ENCODE data around the gene QTRT2. TPM values are rescaled to one million over a fixed set of nuclear protein-coding genes. Genes with fewer than 3 reads are reported as not detected.
A peak's percentile ranks its signal among the peaks of the same experiment; 100 is the strongest.

QTRT2 gene
- 16.4 TPM for total RNA-seq

DNA sequence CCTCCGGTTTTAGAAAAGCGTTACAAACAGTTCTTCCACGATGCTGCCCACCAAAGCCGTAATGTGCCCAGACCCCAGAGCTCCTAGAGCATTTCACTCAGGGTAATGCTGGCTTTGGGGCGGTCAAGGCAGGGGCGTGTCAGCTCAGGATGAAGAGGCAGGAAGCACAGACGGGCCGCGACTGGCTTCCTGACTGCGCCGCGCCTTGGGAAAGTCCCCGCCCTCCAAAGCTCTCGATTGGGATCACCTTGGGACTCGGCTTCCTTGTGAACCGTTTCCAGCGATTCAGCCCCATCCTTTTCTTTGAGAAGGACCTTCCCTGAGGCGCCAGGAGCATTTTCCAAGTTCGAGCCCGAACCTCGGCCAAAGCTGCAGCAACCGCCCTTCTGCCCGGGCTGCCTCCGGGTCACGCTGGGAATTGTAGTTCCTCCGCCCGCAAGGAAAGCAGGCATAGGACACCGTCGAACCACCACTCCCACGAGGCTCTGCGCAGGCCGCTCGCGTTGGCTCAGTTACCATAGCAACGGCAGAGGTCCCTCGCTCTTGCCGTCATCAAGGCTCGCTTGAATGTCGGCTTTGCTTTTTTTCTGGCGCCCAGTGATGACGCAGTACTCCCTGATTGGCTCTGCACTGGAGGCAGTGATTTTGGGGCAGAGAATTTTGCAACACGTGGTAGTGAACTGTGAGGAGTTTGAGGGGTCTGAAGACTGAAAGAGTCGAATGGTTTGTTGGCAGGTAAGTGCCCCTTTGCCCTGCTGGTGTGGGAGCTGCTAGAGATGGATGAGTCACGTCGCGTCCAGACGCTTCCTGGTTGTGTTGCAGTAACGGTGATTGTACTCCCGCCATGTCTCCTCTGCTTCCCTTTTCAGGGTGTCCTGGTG lies at the start of gene QTRT2, which contains the start of gene CCDC191:
QTRT2 (plus strand) TSS at position 608 of the 881 bp plus-strand sequence. CDS start 8,521 bp downstream, outside the sequence.
CCDC191 (minus strand) TSS at position 397 of the 881 bp plus-strand sequence; CDS start at position 337, 60 bp downstream.
- peak; percentile 100 for DNase-seq (ENCODE audit: low spot score)

DNA sequence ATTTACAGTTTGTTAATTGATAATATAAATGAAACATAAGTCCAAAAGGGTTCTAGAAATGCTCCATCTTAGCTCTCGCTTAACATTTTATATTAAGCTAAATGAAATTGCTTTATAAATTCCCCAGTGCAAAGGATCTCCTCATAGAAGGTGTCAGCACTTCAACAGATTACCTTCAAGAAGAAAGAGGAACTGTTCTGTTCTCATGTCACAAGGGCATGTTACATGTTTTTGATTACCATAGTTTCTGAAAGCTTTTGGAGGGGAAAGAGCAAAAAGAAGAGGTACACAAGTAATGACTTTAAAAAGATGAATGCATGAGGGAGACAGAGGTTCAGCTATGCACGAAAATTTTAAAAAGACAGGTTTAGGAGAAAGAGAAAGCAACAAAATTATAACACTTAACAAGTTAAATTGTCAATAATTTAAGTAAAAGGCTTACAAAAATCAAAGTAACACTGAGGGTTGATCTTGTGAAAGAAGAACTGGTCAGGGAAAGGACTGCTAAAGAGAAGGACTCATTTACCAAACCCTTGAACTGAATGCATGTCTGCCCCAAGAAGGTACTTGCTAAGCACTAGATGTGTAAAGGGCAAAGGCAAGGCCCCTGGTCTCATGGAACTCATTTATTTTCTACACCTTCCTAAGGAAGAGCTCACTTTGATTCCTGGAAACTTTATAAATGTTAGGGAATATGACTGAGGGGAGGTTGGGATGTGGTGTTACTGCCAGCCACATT lies 45.3 kb upstream of the QTRT2 start:
- DNase-seq (ENCODE audit: low spot score): no peak

DNA sequence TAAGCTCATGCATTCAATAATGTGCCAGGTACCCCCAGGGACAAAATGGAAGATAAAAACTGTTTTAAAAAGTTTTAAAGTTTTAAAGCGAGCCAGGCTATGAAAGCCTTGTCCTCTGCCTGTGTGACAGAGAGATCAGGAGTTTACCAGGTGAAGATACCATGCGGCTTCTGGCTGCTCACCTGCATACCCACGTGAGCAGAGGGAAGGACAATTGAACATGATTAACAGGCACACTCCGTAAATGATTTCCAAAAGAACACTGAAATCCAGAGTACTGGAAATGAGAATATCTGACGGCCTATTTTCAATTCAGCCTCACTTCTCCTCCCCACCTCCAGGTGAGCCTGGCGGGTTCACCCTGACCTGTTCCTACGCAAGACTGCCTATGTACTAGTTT lies 42.3 kb upstream of the QTRT2 start:
- peak; percentile 37 for DNase-seq (ENCODE audit: low spot score)

DNA sequence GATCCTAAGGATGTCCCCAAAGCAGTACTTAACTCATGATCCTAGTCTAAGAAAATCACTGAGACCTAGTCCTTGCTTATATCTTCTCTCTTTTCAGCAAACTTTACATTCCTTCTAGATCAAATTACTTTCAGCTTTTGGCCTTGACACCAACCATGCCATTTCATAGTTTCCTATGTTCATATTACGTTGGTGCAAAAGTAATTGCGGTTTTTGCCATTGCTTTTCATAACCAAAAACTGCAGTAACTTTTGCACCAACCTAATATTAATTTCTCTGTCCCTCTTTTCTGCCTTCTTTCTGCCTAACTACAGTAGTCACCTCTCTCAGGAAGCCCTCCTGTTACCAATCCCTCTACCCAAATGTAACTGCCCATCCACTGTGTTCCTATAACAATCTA lies 37.1 kb upstream of the QTRT2 start:
- no peak for DNase-seq (ENCODE audit: low spot score)

DNA sequence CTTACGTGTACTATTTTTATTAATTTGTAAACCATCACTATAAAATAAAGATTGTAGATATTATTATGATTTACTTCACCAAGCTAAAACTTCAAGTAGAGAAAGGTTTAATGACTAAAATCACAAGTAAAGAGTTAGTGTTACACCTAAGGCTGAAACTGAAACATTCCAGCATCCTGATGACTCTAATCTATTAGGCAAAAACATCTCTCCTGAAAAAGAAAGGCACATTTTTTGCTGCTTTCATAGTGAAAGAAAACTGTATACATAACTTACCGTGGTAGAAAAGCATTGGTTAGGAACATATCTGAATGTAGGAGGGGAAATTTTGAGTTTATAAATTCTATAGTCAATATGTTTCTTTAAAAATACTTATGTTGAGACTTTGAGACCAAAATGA lies 35.6 kb upstream of the QTRT2 start:
- no peak for DNase-seq (ENCODE audit: low spot score)

DNA sequence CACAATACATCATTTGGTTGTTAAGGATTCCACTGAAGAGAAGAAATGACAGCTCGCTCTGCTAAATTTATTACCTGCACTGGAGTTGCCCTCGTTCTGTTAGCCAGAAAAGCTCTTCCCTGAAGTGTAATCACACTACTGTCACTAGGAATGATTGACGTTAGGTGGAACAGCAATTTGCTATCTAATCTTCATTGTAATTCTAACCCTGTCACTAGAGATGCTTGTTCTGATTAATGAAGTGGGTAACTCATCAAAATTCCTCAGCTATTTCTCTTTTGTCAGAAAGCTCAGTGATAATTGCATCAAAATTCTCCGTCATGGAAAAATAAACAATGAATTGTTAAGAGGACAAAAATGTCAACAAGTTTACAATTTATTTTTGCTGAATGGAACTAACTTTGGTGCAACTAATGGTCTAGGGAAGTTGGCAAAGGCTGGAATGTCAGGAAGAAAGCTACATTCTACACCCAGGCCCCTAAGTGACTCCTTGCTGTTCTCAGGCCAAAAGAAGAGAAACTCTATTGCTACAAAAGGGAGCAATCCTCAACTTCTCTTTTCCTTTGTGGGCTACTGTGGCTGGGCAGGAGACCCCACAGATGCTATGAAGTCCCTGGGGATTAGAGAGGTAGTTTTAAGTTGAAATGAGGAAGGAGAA lies 34.3 kb upstream of the QTRT2 start:
- DNase-seq (ENCODE audit: low spot score): no peak

DNA sequence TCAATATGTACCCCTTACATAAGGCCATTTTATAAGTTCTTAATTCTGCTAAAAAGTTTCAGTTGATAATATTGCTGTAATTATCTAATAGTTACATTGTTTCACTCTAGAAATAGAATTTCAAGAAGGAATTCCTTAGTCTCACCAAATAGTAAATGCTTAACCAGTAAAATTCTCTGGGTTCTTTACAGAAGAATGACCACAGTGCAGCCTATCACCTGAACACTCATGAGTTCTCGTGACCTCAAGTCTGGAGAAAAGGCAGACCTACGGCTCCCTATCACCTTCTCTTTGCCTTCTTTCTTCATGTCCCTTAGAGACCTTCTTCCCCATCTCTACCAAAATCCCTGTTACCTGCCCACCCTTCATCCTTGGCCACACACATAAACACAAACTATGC lies 31.1 kb upstream of the QTRT2 start:
- DNase-seq (ENCODE audit: low spot score): no peak

DNA sequence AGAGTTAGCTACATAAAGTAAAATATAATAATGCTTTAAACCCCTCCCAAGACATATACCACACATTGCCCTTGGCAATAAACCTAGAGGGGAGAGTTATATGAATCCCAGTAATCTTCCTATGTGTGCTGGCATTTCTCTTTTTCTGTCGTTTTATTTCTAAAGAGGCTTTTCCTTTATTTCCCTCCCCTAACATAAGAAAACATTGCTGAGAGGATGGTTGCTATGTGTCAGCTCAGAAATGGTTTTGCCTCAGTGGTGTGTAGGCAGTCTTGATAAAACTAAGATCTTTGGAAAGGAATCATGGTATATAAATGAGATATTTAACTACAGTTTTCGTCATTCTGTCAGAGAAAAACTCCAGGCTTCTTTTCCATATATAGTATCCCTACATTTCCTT lies 30.2 kb upstream of the QTRT2 start:
- no peak for DNase-seq (ENCODE audit: low spot score)

DNA sequence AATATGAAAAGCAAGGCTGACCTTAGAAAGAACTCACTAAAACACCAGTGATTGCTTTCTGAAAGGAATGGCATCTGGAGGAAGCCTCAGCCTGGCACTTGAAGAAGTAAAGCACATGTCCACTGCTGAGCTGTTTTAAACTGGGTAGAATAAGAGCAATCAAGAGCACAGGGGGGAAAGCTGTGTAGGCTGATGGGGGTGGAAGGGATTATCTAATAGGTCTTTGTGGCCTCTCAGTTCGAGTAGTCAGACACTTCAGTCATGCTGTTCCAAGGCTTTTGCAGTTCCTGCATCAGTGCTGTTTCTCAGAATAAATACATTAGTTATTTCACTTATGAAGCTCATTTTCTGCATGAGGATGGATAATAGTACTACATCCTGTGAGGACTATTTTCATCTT lies 22.8 kb upstream of the QTRT2 start:
- no peak for DNase-seq (ENCODE audit: low spot score)

DNA sequence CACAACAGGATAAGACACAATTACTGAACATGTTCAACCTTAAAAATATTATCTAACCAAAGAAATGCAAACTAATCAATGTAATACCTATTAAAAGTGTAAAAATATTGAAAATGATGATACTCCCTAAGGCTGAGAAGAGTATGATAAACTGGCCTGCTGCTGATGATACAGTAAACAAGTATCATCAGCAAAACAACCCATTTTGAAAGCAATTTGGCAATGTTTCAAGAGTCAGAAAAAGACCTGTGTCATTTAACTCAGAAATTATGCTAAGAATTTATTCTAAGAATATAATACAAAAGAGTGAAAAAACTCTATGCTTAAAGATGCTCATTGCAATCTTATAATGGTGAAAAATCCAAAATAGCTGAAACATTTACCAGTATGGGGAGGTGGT lies 22.3 kb upstream of the QTRT2 start:
- DNase-seq (ENCODE audit: low spot score): no peak

DNA sequence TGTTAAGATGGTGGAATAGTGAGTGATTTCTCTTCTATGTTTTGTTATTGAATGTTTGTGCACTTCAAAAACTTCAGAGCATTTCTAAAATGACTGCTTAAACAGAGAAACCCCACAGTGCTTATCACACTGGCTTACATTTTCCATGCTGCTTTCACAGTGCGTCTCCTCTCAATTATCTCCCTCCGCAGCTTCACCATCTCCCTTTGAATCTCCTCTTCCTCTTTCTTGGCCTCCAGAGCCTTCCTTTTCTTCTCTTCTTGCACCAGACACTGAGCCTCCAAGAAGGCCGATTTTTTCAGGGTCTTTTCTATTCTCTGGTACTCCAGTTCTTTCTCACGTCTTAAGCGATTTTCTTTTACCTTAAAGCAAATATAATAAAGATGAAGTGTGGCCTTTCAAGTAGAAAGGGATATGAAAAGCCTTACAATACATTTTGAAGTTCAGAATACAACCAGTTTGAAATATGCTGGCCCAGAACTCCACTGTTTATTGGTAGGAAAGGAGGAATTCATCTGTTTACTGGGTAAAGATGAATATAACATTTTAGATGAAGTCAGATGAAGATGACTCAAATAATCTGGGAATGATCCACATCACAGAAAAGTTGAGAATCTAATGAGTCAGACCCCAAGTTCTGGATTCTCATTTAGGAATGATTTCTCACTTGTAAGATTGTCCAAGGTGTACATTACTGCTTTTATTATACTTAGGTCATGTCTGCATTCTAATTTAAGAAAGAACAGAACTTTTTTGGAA lies 21.6 kb upstream of the QTRT2 start:
- no peak for DNase-seq (ENCODE audit: low spot score)

DNA sequence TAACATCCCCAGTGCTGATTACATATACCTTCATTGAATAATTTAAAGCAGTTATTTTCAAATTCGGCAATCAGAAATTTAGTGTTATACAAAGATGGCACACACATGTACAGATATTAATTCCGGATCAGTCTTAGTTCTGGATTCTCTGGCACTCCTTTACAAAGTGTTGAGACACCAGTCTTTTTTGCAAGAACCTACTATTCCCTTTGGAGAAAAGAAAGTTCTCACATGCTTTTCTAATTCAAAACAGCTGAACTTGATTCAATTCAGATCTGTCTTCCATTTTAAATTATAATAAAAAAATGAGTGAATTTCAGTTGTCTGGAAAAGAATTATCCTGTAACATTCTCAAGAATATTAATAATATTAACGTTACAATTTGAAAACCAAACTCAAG lies 20.6 kb upstream of the QTRT2 start:
- no peak for DNase-seq (ENCODE audit: low spot score)

DNA sequence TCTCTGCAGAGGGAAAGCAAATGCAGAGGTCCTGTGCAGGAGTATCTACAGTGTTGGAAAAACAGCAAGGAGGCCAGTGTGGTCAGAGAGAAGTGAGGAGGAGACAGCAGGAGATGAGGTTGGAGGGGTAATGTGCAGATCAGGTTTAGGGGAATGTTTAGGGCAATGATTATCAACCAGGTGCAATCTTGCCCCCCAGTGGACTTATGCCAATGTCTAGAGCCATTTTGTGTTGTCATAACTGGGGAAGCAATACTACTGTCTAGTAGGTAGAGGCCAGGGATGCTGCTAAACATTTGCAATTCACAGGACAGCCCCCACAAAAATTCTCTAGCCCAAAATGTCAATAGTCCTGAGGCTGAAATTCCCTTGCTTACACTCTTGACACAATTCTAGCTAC lies 13.3 kb upstream of the QTRT2 start:
- DNase-seq (ENCODE audit: low spot score): no peak

DNA sequence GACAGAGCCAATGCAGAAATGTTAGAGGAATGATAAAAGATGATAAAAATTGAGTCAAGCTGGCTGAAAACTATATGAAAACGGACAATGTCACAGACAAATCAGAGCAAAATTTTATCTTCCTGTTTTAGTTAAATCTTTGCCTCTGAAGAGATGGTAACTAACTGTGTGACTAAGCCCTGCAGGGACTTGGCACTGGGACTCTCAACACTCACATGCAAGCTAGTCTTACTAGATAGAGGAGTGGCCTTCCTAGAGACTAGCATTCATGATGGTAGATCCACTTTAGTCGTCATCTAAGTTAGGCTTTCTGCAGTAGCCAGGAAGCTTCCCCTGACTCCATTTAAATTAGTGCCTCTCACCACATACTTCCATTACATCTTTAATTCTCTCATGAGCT lies 4.3 kb upstream of the QTRT2 start:
- no peak for DNase-seq (ENCODE audit: low spot score)

DNA sequence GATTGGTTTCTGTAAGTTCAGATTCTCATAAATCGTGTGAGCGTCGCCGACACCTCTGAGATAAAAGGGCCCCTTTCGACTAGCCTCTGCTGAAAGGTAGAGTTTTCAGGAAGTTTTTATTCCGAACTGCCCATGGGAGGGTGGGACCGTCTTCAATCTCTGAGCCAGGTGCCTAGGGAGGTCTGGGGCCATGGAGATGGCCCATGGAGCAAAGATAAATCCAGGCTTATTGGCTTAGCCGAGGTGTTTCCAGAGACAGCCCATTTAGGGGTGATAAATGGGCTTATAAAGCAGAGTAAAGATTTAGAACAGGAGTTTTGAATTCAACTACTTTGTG lies 442 bp downstream of the QTRT2 start:
- no peak for DNase-seq (ENCODE audit: low spot score)

DNA sequence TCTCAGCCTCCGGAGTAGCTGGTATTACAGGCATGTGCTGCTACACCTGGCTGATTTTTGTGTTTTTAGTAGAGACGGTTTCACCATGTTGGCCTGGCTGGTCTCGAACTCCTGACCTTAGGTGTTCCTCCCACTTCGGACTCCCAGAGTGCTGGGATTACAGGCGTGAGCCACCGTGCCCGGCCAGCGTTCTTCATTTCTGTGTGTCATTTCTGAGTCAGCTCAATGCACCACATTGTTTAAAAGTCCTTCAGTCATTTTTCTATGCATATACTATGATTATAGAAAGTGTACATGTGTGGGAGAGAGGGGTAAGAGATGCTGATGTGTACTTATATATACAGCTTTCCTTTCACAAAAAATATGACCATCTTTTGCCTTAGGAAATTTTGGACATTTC lies 2.1 kb downstream of the QTRT2 start:
- no peak for DNase-seq (ENCODE audit: low spot score)

DNA sequence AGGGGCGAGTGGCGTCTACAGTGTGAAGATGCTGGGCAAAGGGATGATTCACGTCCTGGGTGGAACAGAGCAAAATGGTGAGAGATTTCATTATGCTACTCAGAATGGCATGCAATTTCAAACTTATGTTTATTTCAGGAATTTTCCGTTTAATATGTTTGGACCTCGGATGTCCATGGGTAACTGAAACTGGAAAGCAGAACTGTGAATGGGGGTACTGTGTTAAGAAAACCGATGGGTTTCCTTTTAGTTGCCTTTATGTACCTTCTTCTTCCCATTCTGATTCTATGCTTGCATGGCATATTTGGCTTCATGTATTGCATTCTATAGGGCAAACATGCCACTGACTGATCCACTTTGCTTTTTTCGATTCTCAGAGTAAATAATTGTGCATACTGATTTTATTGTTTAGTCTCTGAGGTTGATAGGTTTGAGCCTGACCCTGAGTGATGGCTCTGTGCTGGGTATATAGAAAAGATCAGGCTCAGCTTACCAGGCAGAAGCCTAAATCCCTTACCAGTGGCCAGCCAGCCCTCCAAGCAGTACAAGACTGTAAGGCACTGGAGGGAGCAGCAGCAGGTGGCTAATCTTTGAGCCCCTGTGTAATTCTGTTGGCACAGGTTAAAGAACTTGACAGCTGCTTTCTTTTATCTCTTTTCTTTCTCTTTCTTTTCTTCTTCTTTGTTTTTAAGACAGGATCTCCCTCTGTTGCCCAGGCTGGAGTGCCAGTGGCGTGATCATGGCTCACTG lies 4.5 kb downstream of the QTRT2 start:
- DNase-seq (ENCODE audit: low spot score): no peak

DNA sequence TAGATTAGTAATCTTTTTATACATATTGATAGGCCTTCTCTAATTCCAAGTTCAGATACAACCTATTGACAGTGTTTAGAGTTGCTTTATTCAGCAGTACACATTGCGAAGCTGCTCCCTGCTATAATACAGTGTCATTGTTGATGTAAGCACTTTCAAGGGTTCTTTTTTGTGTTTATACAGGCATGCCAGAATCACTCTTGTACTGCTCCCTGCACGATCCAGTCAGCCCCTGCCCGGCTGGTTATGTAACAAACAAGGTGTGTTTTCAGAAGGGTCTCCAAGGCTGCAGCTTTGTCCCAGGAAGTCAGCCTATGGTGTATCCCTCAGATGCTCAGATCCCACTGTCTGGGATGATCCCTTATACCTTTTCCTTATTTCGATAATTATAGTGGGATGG lies 11.3 kb downstream of the QTRT2 start:
- no peak for DNase-seq (ENCODE audit: low spot score)

DNA sequence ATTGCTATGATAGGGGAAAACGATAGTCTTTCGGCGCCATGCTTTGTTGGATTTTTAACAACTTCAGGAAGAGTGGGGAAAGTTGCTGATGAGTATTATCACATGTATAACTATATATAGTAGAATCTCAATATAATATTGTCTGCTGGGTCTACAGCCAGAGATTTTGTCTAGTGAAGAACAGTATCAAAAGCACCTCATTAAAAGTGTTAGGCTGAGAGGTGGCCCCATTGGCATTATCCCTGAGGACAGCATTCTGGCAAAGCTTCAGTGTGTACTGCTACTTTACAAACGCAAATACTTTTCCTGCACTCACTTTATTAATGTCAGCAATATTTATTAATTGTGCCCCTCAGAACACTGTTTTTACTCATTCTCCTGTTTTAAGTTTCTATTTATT lies 11.8 kb downstream of the QTRT2 start:
- no peak for DNase-seq (ENCODE audit: low spot score)

DNA sequence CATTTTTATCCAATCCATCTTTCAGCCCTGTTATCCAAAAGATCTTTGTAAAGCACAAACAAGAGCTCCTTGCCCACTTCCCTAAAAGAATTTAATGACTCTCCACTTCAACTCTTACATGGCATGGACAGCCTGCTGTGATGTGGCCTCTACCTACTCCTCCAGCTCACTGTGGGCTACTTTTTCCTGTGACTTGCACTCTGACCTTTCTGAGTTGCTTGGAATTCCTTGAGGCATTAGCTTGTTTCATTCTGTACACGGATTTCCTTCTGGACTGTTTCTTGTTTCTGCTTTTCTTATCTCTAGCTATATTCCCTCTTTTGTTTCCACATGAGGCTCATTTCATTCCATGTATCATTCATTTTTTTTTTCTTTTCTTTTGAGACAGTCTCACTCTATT lies 15.2 kb downstream of the QTRT2 start:
- DNase-seq (ENCODE audit: low spot score): no peak

DNA sequence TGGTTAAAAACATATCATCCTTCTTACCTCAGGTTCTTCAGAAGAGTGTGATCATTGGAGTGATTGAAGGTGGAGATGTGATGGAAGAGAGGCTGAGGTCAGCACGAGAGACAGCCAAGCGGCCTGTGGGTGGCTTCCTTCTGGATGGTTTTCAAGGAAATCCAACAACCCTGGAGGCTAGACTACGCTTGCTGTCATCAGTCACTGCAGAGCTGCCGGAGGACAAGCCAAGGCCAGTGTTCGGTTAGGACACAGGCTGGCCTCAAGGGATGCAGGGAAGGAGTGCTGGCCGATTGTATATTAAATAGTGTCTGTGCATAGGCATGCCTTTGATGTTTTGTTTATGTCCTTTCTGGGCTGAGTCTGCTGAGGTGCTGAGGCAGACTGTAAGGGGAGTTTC lies 20.2 kb downstream of the QTRT2 start:
- no peak for DNase-seq (ENCODE audit: low spot score)

Data from mucosa of gallbladder (tissue), 1 donor.